Measurements from ENCODE around the gene KCNMA1. TPM values are rescaled to one million over a fixed set of nuclear protein-coding genes. Genes with fewer than 3 reads are reported as not detected.

The KCNMA1 gene
- total and polyA plus RNA-seq, 4 experiments from 2014 or later: 0.26 TPM; not detected in 3

DNA sequence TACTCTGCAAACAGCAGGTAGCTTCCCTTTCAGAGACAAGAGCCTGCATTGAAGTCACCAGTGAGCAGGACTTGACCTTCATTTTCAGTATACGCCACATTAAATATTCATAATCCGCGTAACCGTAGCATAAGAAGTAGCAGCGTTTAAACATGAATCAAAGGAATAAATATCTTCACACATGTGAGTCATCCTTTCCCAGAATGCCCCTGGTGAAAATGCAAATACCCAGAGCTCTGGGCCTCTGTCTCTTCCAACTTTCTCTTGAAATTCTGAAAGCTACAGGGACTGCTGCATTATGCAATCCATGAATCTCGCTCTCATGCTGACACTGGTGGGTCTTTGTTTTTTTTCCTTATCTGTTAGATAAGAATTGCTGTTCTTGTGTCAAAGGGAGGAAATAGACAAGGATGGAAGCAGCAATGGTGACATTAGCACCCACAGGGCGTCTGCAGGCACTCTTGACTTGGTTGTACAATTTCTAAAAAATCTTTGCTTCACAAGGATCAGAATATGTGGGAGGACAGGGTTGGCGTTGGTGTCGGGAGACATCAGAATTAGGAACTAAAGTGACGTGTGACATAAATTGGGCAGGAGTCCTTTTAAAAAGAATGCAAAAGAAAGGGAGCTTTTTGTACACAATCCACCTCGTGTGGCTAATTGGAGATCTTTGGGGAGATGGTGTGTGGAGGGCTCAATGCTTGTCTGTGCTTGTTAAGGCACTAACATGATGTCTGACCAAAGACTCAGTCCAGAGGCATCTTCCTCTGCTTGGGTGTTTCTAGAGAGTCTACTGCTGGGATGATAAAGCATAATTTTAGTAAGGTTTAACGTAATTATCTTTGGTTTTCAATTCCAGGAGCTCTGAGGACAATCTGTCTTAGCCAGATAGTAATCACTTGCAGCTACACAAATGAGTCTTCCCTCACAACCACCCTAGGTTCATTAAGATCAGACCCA lies 390.3 kb downstream of the KCNMA1 start:
- Histone ChIP-seq H3K36me3 (ENCODE audit: insufficient read depth, low read length) (no peaks in the 10 kb centered on the region), H3K27ac (ENCODE audit: low read depth, low read length) (no peak overlapping the region), H3K4me1 (ENCODE audit: insufficient read depth, low read length) (no peaks in the 10 kb centered on the region), H3K27me3 (ENCODE audit: insufficient read depth, low read length) (no peaks in the 10 kb centered on the region), H3K9me3 (ENCODE audit: control insufficient read depth in 1 of 2, low read length in 2 of 2) (no peaks in the 10 kb centered on the region), H3K4me3 (ENCODE audit: low read length in 2 of 2) (no peak overlapping the region)
- H3K27me3 Mint-ChIP-seq: no peaks in the 10 kb centered on the region
- no peak overlapping the region for H3K27ac Mint-ChIP-seq
- ChIA-PET CTCF (ENCODE audit: partially characterized antibody) (no interaction called here), POLR2A (ENCODE audit: partially characterized antibody) (no interaction called here)
- no peak overlapping the region for H3K4me3 Mint-ChIP-seq
- no peak for DNase-seq
- no peaks in the 10 kb centered on the region for H3K4me1 Mint-ChIP-seq
- H3K9me3 Mint-ChIP-seq: no peaks in the 10 kb centered on the region
- intact Hi-C loops (cut with micrococcal nuclease): no loop called here
- no peaks in the 10 kb centered on the region for H3K36me3 Mint-ChIP-seq

DNA sequence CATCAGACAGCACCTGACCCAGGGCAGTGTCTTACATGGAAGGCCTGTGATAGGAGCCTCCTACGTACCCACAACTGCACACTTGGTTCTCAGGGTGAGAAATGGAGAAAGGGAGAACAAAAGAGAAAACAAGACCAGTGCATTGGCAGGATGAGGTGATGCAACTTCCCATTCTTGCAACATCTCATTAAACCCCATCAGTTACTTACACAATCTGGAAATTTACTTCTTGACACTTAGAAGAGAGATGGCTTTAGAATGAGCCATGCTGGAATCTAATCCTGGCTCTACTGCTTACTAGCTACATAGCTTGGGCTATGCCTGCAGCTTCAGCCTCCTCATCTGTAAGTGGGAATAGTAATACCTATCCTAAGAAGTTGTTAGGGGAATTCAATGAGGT lies 391.7 kb downstream of the KCNMA1 start:
- CTCF ChIA-PET (ENCODE audit: partially characterized antibody): no interaction called here

DNA sequence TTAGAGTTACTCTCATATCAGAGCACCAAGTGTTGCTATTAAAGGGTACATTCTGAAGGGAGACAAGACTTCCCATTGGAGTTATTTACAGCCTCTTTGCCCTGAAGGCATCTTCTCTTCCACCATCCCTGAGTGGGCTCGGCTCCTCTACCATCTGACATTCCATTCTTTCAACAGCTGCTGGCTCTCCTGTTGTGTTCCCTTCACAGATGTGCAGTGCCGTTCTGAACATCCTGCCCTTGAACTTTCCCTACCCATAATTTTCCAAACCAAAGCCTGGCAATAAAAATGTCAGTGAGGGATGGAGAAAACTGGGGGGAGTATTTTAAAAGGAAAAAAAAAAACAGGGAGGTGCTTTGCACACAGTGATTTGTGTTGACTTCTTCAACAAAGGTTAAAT lies 392.9 kb downstream of the KCNMA1 start:
- H3K4me3 ChIP-seq (ENCODE audit: low read length in 2 of 2): no peak overlapping the region
- CTCF ChIA-PET (ENCODE audit: partially characterized antibody): no interaction called here
- DNase-seq: no peak
- H3K27ac Mint-ChIP-seq: no peak overlapping the region
- intact Hi-C loops (cut with micrococcal nuclease): no loop called here
- H3K4me3 Mint-ChIP-seq: no peak overlapping the region
- POLR2A ChIA-PET (ENCODE audit: partially characterized antibody): no interaction called here
- H3K27me3 ChIP-seq (ENCODE audit: insufficient read depth, low read length): no peaks in the 10 kb centered on the region
- no peaks in the 10 kb centered on the region for H3K27me3 Mint-ChIP-seq
- H3K4me1 ChIP-seq (ENCODE audit: insufficient read depth, low read length): no peaks in the 10 kb centered on the region
- H3K36me3 Mint-ChIP-seq: no peaks in the 10 kb centered on the region
- H3K36me3 ChIP-seq (ENCODE audit: insufficient read depth, low read length): no peaks in the 10 kb centered on the region
- no peaks in the 10 kb centered on the region for H3K9me3 Mint-ChIP-seq
- no peaks in the 10 kb centered on the region for H3K4me1 Mint-ChIP-seq
- H3K9me3 ChIP-seq (ENCODE audit: control insufficient read depth in 1 of 2, low read length in 2 of 2): no peaks in the 10 kb centered on the region
- no peak overlapping the region for H3K27ac ChIP-seq (ENCODE audit: low read depth, low read length)

More for the DNA sequence above, 391.7 kb downstream of the KCNMA1 start:
- Histone ChIP-seq H3K27me3 (ENCODE audit: insufficient read depth, low read length) (no peaks in the 10 kb centered on the region), H3K4me1 (ENCODE audit: insufficient read depth, low read length) (no peaks in the 10 kb centered on the region), H3K27ac (ENCODE audit: low read depth, low read length) (no peak overlapping the region), H3K4me3 (ENCODE audit: low read length in 2 of 2) (no peak overlapping the region), H3K9me3 (ENCODE audit: control insufficient read depth in 1 of 2, low read length in 2 of 2) (no peaks in the 10 kb centered on the region), H3K36me3 (ENCODE audit: insufficient read depth, low read length) (no peaks in the 10 kb centered on the region)
- Mint-ChIP-seq H3K4me3 (no peak overlapping the region), H3K27ac (no peak overlapping the region), H3K4me1 (no peaks in the 10 kb centered on the region), H3K9me3 (no peaks in the 10 kb centered on the region), H3K36me3 (no peaks in the 10 kb centered on the region), H3K27me3 (no peaks in the 10 kb centered on the region)
- intact Hi-C loops (cut with micrococcal nuclease): no loop called here
- no peak for DNase-seq
- POLR2A ChIA-PET (ENCODE audit: partially characterized antibody): no interaction called here

DNA sequence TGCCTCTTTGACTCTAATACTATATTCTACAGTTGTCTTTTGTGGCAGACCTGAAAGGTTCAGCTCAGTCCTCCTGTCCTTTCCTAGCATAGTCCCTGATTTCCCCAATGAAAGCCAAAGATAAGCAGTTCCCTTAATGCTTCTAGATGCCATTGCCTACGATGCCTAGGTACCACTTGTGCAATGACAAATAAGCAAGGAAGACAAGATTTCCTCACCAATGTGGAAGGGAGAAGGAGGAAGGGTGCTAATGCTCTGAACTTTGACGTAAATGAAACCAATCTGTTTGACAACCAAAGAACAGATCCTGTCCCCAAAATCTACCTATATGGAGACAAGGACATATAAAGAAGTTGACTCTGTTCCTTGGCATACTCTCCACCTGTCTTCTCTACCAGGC lies 393.3 kb downstream of the KCNMA1 start:
- H3K27me3 Mint-ChIP-seq: no peaks in the 10 kb centered on the region
- Histone ChIP-seq H3K4me3 (ENCODE audit: low read length in 2 of 2) (no peak overlapping the region), H3K36me3 (ENCODE audit: insufficient read depth, low read length) (no peaks in the 10 kb centered on the region), H3K9me3 (ENCODE audit: control insufficient read depth in 1 of 2, low read length in 2 of 2) (no peaks in the 10 kb centered on the region), H3K27me3 (ENCODE audit: insufficient read depth, low read length) (no peaks in the 10 kb centered on the region), H3K4me1 (ENCODE audit: insufficient read depth, low read length) (no peaks in the 10 kb centered on the region), H3K27ac (ENCODE audit: low read depth, low read length) (no peak overlapping the region)
- intact Hi-C loops (cut with micrococcal nuclease): no loop called here
- ChIA-PET POLR2A (ENCODE audit: partially characterized antibody) (no interaction called here), CTCF (ENCODE audit: partially characterized antibody) (no interaction called here)
- no peaks in the 10 kb centered on the region for H3K9me3 Mint-ChIP-seq
- H3K27ac Mint-ChIP-seq: no peak overlapping the region
- H3K36me3 Mint-ChIP-seq: no peaks in the 10 kb centered on the region
- H3K4me1 Mint-ChIP-seq: no peaks in the 10 kb centered on the region
- no peak overlapping the region for H3K4me3 Mint-ChIP-seq
- no peak for DNase-seq

DNA sequence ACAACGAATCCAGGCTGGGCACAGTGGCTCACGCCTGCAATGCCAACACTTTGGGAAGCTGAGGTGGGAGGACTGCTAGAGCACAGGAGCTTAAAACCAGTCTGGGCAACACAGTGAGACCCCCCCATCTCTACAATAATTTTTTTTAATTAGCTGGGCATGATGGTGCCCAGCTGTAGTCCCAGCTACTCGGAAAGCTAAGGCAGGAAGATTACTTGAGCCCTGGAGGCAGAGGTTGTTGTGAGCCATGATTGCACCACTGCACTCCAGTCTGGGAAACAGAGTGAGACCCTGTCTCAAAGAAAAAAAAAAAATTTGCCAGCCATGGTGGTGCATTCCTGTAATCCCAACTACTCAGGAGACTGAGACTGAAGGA lies 396.3 kb downstream of the KCNMA1 start:
- no peak overlapping the region for H3K4me3 ChIP-seq (ENCODE audit: low read length in 2 of 2)
- Mint-ChIP-seq H3K4me3 (no peak overlapping the region), H3K4me1 (no peaks in the 10 kb centered on the region), H3K36me3 (no peaks in the 10 kb centered on the region), H3K27ac (no peak overlapping the region), H3K9me3 (no peaks in the 10 kb centered on the region), H3K27me3 (no peaks in the 10 kb centered on the region)
- no peaks in the 10 kb centered on the region for H3K36me3 ChIP-seq (ENCODE audit: insufficient read depth, low read length)
- POLR2A ChIA-PET (ENCODE audit: partially characterized antibody): no interaction called here
- CTCF ChIA-PET (ENCODE audit: partially characterized antibody): no interaction called here
- no peak overlapping the region for H3K27ac ChIP-seq (ENCODE audit: low read depth, low read length)
- no peaks in the 10 kb centered on the region for H3K27me3 ChIP-seq (ENCODE audit: insufficient read depth, low read length)
- no peak for DNase-seq
- intact Hi-C loops (cut with micrococcal nuclease): no loop called here
- H3K9me3 ChIP-seq (ENCODE audit: control insufficient read depth in 1 of 2, low read length in 2 of 2): no peaks in the 10 kb centered on the region
- H3K4me1 ChIP-seq (ENCODE audit: insufficient read depth, low read length): no peaks in the 10 kb centered on the region

DNA sequence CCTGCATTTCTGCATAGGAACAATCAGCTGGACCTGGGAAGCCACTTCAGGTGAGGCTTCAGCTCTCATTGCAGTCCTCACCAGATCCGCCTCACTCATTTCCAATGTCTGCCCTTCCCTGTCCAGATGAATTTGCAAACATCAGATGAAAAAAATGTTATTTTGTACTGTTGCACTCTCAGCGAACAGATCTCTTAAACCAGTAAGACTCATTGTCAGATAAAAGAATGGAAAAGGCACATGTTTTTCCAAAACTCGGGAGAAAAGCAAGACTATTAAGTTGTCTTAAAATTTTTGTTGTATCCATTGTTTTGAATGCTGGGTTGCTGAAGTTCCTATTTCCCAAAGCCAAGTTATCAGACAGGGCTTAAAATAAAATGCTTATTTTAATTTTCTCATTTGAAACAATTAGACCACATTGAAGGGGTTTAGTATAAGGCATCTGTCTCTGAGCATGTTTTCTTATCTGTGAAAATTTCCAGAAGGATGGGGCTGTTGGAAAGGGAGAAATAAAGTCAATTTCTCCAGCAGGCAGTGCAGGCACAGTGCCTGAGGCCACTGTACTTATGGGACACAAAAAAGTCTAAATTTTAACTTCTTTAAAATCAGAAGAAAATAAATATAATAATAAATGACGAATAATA lies 396.8 kb downstream of the KCNMA1 start:
- DNase-seq: no peak
- Histone ChIP-seq H3K4me1 (ENCODE audit: insufficient read depth, low read length) (no peaks in the 10 kb centered on the region), H3K27me3 (ENCODE audit: insufficient read depth, low read length) (no peaks in the 10 kb centered on the region), H3K36me3 (ENCODE audit: insufficient read depth, low read length) (no peaks in the 10 kb centered on the region), H3K27ac (ENCODE audit: low read depth, low read length) (no peak overlapping the region), H3K9me3 (ENCODE audit: control insufficient read depth in 1 of 2, low read length in 2 of 2) (no peaks in the 10 kb centered on the region), H3K4me3 (ENCODE audit: low read length in 2 of 2) (no peak overlapping the region)
- Mint-ChIP-seq H3K9me3 (no peaks in the 10 kb centered on the region), H3K4me3 (no peak overlapping the region), H3K27ac (no peak overlapping the region), H3K36me3 (no peaks in the 10 kb centered on the region), H3K27me3 (no peaks in the 10 kb centered on the region), H3K4me1 (no peaks in the 10 kb centered on the region)
- ChIA-PET POLR2A (ENCODE audit: partially characterized antibody) (no interaction called here), CTCF (ENCODE audit: partially characterized antibody) (no interaction called here)
- intact Hi-C loops (cut with micrococcal nuclease): no loop called here

DNA sequence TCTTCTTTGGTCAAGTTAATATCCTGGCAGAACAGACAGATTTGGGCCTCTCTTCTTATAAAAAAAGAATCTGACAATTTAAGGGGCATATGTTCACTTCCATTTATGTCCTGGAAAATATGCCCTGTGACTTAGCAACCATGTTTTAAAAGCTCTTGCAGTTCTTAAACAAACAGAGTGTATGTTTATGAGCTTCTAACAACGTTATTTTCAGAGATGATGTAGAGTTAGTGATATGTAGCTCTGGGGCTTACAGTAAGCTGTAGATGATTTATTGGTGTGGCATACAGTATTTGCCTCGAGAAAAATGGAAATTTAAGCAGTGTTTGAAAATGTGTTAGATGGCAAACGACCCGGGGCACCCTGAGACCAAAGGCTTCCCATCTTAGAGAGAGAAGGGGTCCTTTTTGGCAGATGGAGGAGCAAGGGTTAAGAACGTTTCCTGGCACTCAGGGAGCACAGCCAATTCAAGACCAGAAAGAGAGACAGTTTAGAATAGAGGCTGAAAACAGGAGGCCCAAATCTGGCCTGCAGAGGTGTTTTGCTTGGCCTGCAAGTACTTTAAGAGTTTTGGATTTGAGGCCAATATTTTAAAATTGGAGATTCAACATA lies 397.5 kb downstream of the KCNMA1 start:
- H3K4me1 Mint-ChIP-seq: no peaks in the 10 kb centered on the region
- no peaks in the 10 kb centered on the region for H3K36me3 Mint-ChIP-seq
- Histone ChIP-seq H3K9me3 (ENCODE audit: control insufficient read depth in 1 of 2, low read length in 2 of 2) (no peaks in the 10 kb centered on the region), H3K4me1 (ENCODE audit: insufficient read depth, low read length) (no peaks in the 10 kb centered on the region), H3K4me3 (ENCODE audit: low read length in 2 of 2) (no peak overlapping the region), H3K27me3 (ENCODE audit: insufficient read depth, low read length) (no peaks in the 10 kb centered on the region), H3K36me3 (ENCODE audit: insufficient read depth, low read length) (no peaks in the 10 kb centered on the region), H3K27ac (ENCODE audit: low read depth, low read length) (no peak overlapping the region)
- no peak overlapping the region for H3K4me3 Mint-ChIP-seq
- CTCF ChIA-PET (ENCODE audit: partially characterized antibody): no interaction called here
- H3K27me3 Mint-ChIP-seq: no peaks in the 10 kb centered on the region
- intact Hi-C loops (cut with micrococcal nuclease): no loop called here
- POLR2A ChIA-PET (ENCODE audit: partially characterized antibody): no interaction called here
- H3K27ac Mint-ChIP-seq: no peak overlapping the region
- H3K9me3 Mint-ChIP-seq: no peaks in the 10 kb centered on the region
- DNase-seq: no peak

Data from CD4-positive, alpha-beta memory T cell (primary cell).